Colonic mucosa (tissue), 4 donors: ENCODE data around the gene CBLC. TPM values are rescaled to one million over a fixed set of nuclear protein-coding genes. Genes with fewer than 3 reads are reported as not detected.

ENCODE experiments used
- DNase-seq: peaks from one replicate; pipeline ENCODE4 v3.0.0-alpha.2; 2020
- H3K27ac ChIP-seq: fragments of 200-600 bp; one replicate; pipeline ENCODE4 v1.8.0; 2021
- H3K27me3 ChIP-seq: fragments of 200-600 bp; one replicate; pipeline ENCODE4 v1.8.0; 2021
- H3K36me3 ChIP-seq: fragments of 200-600 bp; one replicate; pipeline ENCODE4 v1.8.0; 2021
- H3K4me1 ChIP-seq: fragments of 200-600 bp; one replicate; pipeline ENCODE4 v1.8.0; 2021; ENCODE audit warnings: mild to moderate bottlenecking
- H3K4me3 ChIP-seq: fragments of 200-600 bp; one replicate; pipeline ENCODE4 v1.8.0; 2021
- H3K9ac ChIP-seq, 2 donors: one replicate each; pipeline ENCODE4 v1.7.0; 2013; ENCODE audit warnings: control low read depth in 2 of 2, low read depth in 2 of 2, low read length in 2 of 2
- H3K9me3 ChIP-seq: fragments of 200-600 bp; one replicate; pipeline ENCODE4 v1.8.0; 2021
- CTCF ChIP-seq: fragments of 200-600 bp; IDR thresholded peaks from one replicate; pipeline ENCODE4 v1.8.0; 2022; ENCODE audit warnings: antibody characterized with exemption, mild to moderate bottlenecking
- intact Hi-C: fragments of 100-400 bp; cut with DNase I; formaldehyde crosslinking; loops from one replicate; pipeline ENCODE4 v1.14.1; 2022
- total RNA-seq, 2 donors: library from RNA; stranded (reverse); fragmentation: NEBNext Ultra II Directional in 1 of 2; extraction: Animal tissue kit (Norgen Biotek cat#: 25700) in 1 of 2; gene quantifications; one replicate each; pipeline ENCODE4 v1.2.1, GENCODE V29; 2021
- donor health status: healthy.
- donor health status: DM: no; HTN: no; CAD: no.
- donor health status: DM: no; HTN: no; CAD: no.

The CBLC gene
- total RNA-seq, 2 donors from 2014 or later: 65.6 to 78.0 TPM

- H3K36me3 ChIP-seq: peaks cover 4% of the 10 kb centered on the region
- H3K9me3 ChIP-seq: no peaks in the 10 kb centered on the region
- intact Hi-C loops: no loop called here
- H3K4me1 ChIP-seq: no peaks in the 10 kb centered on the region
- no peak overlapping the region for H3K27ac ChIP-seq
- TF ChIP-seq CTCF: no peak
- no peak overlapping the region for H3K9ac ChIP-seq
- H3K4me3 ChIP-seq: no peak overlapping the region
- H3K27me3 ChIP-seq: no peaks in the 10 kb centered on the region
- DNase-seq: no peak
Measured at GRCh38 chr19:44795398-44795987, 17.8 kb downstream of the CBLC start.

- intact Hi-C loops: no loop called here
- Histone ChIP-seq H3K9ac (no peak overlapping the region), H3K4me3 (no peak overlapping the region), H3K27ac (no peak overlapping the region), H3K36me3 (peaks cover 4% of the 10 kb centered on the region), H3K27me3 (no peaks in the 10 kb centered on the region), H3K9me3 (no peaks in the 10 kb centered on the region), H3K4me1 (no peaks in the 10 kb centered on the region)
- DNase-seq: no peak
- no peak for TF ChIP-seq CTCF
Measured at GRCh38 chr19:44796701-44797115, 19.0 kb downstream of the CBLC start.

- H3K27me3 ChIP-seq: no peaks in the 10 kb centered on the region
- H3K4me1 ChIP-seq: no peaks in the 10 kb centered on the region
- H3K9me3 ChIP-seq: no peaks in the 10 kb centered on the region
- no peak overlapping the region for H3K4me3 ChIP-seq
- no peaks in the 10 kb centered on the region for H3K36me3 ChIP-seq
- intact Hi-C loops: loop anchor here (2.0 kb wide), 1 partner anchor 45 kb away; no protein-coding TSS in a partner anchor
- no peak for TF ChIP-seq CTCF
- H3K27ac ChIP-seq: no peak overlapping the region
- no peak overlapping the region for H3K9ac ChIP-seq
- no peak for DNase-seq
Measured at GRCh38 chr19:44799627-44800346, 22.1 kb downstream of the CBLC start.

GRCh38 chr19:44800461-44800860 is 22.8 kb downstream of the CBLC start:
- no peaks in the 10 kb centered on the region for H3K9me3 ChIP-seq
- H3K36me3 ChIP-seq: no peaks in the 10 kb centered on the region
- peak; percentile 85 for DNase-seq
- H3K9ac ChIP-seq: no peak overlapping the region
- intact Hi-C loops: loop anchor here (2.0 kb wide), 1 partner anchor 44 kb away; no protein-coding TSS in a partner anchor
- peak; percentile 90 for TF ChIP-seq CTCF
- no peak overlapping the region for H3K27ac ChIP-seq
- H3K27me3 ChIP-seq: no peaks in the 10 kb centered on the region
- no peaks in the 10 kb centered on the region for H3K4me1 ChIP-seq
- H3K4me3 ChIP-seq: no peak overlapping the region

- H3K4me3 ChIP-seq: no peak overlapping the region
- no peak for DNase-seq
- no peaks in the 10 kb centered on the region for H3K27me3 ChIP-seq
- H3K27ac ChIP-seq: no peak overlapping the region
- H3K4me1 ChIP-seq: peaks cover 6% of the 10 kb centered on the region
- intact Hi-C loops: no loop called here
- TF ChIP-seq CTCF: no peak
- H3K9ac ChIP-seq: no peak overlapping the region
- H3K36me3 ChIP-seq: no peaks in the 10 kb centered on the region
- no peaks in the 10 kb centered on the region for H3K9me3 ChIP-seq
Measured at GRCh38 chr19:44803442-44804428, 26.0 kb downstream of the CBLC start.
